ENCODE results near the gene TBC1D17.

TBC1D17 gene

GRCh38 chr19:49840321-49840720 lies 37.2 kb upstream of the TBC1D17 start:
- CTCF ChIA-PET = no interaction called here
- POLR2A ChIA-PET = no interaction called here
- Histone ChIP-seq H3K27me3 (replicated peaks in 2 of 5; ENCODE audit: control insufficient read depth in 4 of 5, insufficient read depth in 5 of 5, low read length in 4 of 5) (no peaks in the 10 kb centered on the region), H3K36me3 (ENCODE audit: control insufficient read depth in 4 of 4, insufficient read depth in 4 of 4, low read length in 3 of 4) (peaks cover 14 to 53% (median 44%) of the 10 kb centered on the region in 4 experiments), H3K9me3 (ENCODE audit: control extremely low read depth in 1 of 5, control insufficient read depth in 4 of 5, insufficient read depth in 2 of 5, low read depth in 1 of 5, low read length in 4 of 5) (no peaks in the 10 kb centered on the region), H3K27ac (ENCODE audit: insufficient read depth in 1 of 2, low read depth in 1 of 2, low read length in 2 of 2, poor library complexity in 1 of 2, severe bottlenecking in 2 of 2) (no peak overlapping the region), H3K4me3 (ENCODE audit: control insufficient read depth in 1 of 7, extremely low read depth in 1 of 7, insufficient read depth in 4 of 7, low read depth in 2 of 7, low read length in 6 of 7) (no peak overlapping the region), H3K4me1 (ENCODE audit: control extremely low read depth in 1 of 4, control insufficient read depth in 4 of 4, insufficient read depth in 4 of 4, low read length in 3 of 4) (no peaks in the 10 kb centered on the region)
- WGBS (ENCODE audit: insufficient coverage) = 97% methylated on average over 11 of the region's 11 CpGs
- DNase-seq = no peak

- no peak overlapping the region for H3K4me3 ChIP-seq (ENCODE audit: control insufficient read depth in 1 of 7, extremely low read depth in 1 of 7, insufficient read depth in 4 of 7, low read depth in 2 of 7, low read length in 6 of 7)
- peaks cover 14 to 48% (median 39%) of the 10 kb centered on the region in 4 experiments for H3K36me3 ChIP-seq (ENCODE audit: control insufficient read depth in 4 of 4, insufficient read depth in 4 of 4, low read length in 3 of 4)
- POLR2A ChIA-PET = interaction anchor here (0.6 kb wide), 1 partner anchor 27 kb away, joined by 3 read pairs; the partner anchor contains the start of gene PNKP
- CTCF ChIA-PET = no interaction called here
- DNase-seq = no peak
- no peaks in the 10 kb centered on the region for H3K4me1 ChIP-seq (ENCODE audit: control extremely low read depth in 1 of 4, control insufficient read depth in 4 of 4, insufficient read depth in 4 of 4, low read length in 3 of 4)
- WGBS (ENCODE audit: insufficient coverage) = 98% methylated on average over 12 of the region's 17 CpGs
- no peaks in the 10 kb centered on the region for H3K9me3 ChIP-seq (ENCODE audit: control extremely low read depth in 1 of 5, control insufficient read depth in 4 of 5, insufficient read depth in 2 of 5, low read depth in 1 of 5, low read length in 4 of 5)
- H3K27ac ChIP-seq (ENCODE audit: insufficient read depth in 1 of 2, low read depth in 1 of 2, low read length in 2 of 2, poor library complexity in 1 of 2, severe bottlenecking in 2 of 2) = no peak overlapping the region
- H3K27me3 ChIP-seq (replicated peaks in 2 of 5; ENCODE audit: control insufficient read depth in 4 of 5, insufficient read depth in 5 of 5, low read length in 4 of 5) = no peaks in the 10 kb centered on the region
Observed at GRCh38 chr19:49840736-49841249, 36.7 kb upstream of the TBC1D17 start.

- Histone ChIP-seq H3K36me3 (ENCODE audit: control insufficient read depth in 4 of 4, insufficient read depth in 4 of 4, low read length in 3 of 4) (peaks cover 7 to 25% (median 21%) of the 10 kb centered on the region in 4 experiments), H3K4me3 (ENCODE audit: control insufficient read depth in 1 of 7, extremely low read depth in 1 of 7, insufficient read depth in 4 of 7, low read depth in 2 of 7, low read length in 6 of 7) (no peak overlapping the region), H3K9me3 (ENCODE audit: control extremely low read depth in 1 of 5, control insufficient read depth in 4 of 5, insufficient read depth in 2 of 5, low read depth in 1 of 5, low read length in 4 of 5) (no peaks in the 10 kb centered on the region), H3K4me1 (ENCODE audit: control extremely low read depth in 1 of 4, control insufficient read depth in 4 of 4, insufficient read depth in 4 of 4, low read length in 3 of 4) (peaks cover 0 to 5% (median 3%) of the 10 kb centered on the region in 4 experiments), H3K27ac (ENCODE audit: insufficient read depth in 1 of 2, low read depth in 1 of 2, low read length in 2 of 2, poor library complexity in 1 of 2, severe bottlenecking in 2 of 2) (no peak overlapping the region), H3K27me3 (replicated peaks in 2 of 5; ENCODE audit: control insufficient read depth in 4 of 5, insufficient read depth in 5 of 5, low read length in 4 of 5) (no peaks in the 10 kb centered on the region)
- 100% methylated on average over 1 of the region's 3 CpGs for WGBS (ENCODE audit: insufficient coverage)
- ChIA-PET POLR2A (interaction anchor here (1.0 kb wide), 1 partner anchor 26 kb away, joined by 4 read pairs; no protein-coding TSS in a partner anchor), CTCF (interaction anchor here (1.2 kb wide), 1 partner anchor 30 kb away, joined by 3 read pairs; the partner anchor contains the start of gene FUZ)
- DNase-seq = no peak
Observed at GRCh38 chr19:49843265-49843664, 34.2 kb upstream of the TBC1D17 start.

- no peaks in the 10 kb centered on the region for H3K27me3 ChIP-seq (replicated peaks in 2 of 5; ENCODE audit: control insufficient read depth in 4 of 5, insufficient read depth in 5 of 5, low read length in 4 of 5)
- ChIA-PET CTCF (interaction anchor here (1.2 to 1.4 kb wide), 3 partner anchors 25 to 34 kb away, joined by 3 to 4 read pairs (median 3); partner anchors contain the start of gene FUZ), POLR2A (no interaction called here)
- WGBS (ENCODE audit: insufficient coverage) = 94% methylated on average over 17 of the region's 18 CpGs
- H3K4me3 ChIP-seq (ENCODE audit: control insufficient read depth in 1 of 7, extremely low read depth in 1 of 7, insufficient read depth in 4 of 7, low read depth in 2 of 7, low read length in 6 of 7) = no peak overlapping the region
- no peak overlapping the region for H3K27ac ChIP-seq (ENCODE audit: insufficient read depth in 1 of 2, low read depth in 1 of 2, low read length in 2 of 2, poor library complexity in 1 of 2, severe bottlenecking in 2 of 2)
- H3K36me3 ChIP-seq (ENCODE audit: control insufficient read depth in 4 of 4, insufficient read depth in 4 of 4, low read length in 3 of 4) = peaks cover 5 to 13% (median 11%) of the 10 kb centered on the region in 4 experiments
- peaks cover 0 to 6% (median 0%) of the 10 kb centered on the region in 5 experiments for H3K9me3 ChIP-seq (ENCODE audit: control extremely low read depth in 1 of 5, control insufficient read depth in 4 of 5, insufficient read depth in 2 of 5, low read depth in 1 of 5, low read length in 4 of 5)
- DNase-seq = no peak
- H3K4me1 ChIP-seq (ENCODE audit: control extremely low read depth in 1 of 4, control insufficient read depth in 4 of 4, insufficient read depth in 4 of 4, low read length in 3 of 4) = peaks cover 3 to 14% (median 11%) of the 10 kb centered on the region in 4 experiments
Observed at GRCh38 chr19:49844138-49845095, 33.1 kb upstream of the TBC1D17 start.

GRCh38 chr19:49845414-49845813 lies 32.1 kb upstream of the TBC1D17 start:
- Histone ChIP-seq H3K27me3 (replicated peaks in 2 of 5; ENCODE audit: control insufficient read depth in 4 of 5, insufficient read depth in 5 of 5, low read length in 4 of 5) (no peaks in the 10 kb centered on the region), H3K4me3 (ENCODE audit: control insufficient read depth in 1 of 7, extremely low read depth in 1 of 7, insufficient read depth in 4 of 7, low read depth in 2 of 7, low read length in 6 of 7) (no peak overlapping the region), H3K27ac (ENCODE audit: insufficient read depth in 1 of 2, low read depth in 1 of 2, low read length in 2 of 2, poor library complexity in 1 of 2, severe bottlenecking in 2 of 2) (no peak overlapping the region), H3K36me3 (ENCODE audit: control insufficient read depth in 4 of 4, insufficient read depth in 4 of 4, low read length in 3 of 4) (peaks cover 0 to 7% (median 7%) of the 10 kb centered on the region in 4 experiments), H3K4me1 (ENCODE audit: control extremely low read depth in 1 of 4, control insufficient read depth in 4 of 4, insufficient read depth in 4 of 4, low read length in 3 of 4) (peaks cover 3 to 21% (median 16%) of the 10 kb centered on the region in 4 experiments), H3K9me3 (ENCODE audit: control extremely low read depth in 1 of 5, control insufficient read depth in 4 of 5, insufficient read depth in 2 of 5, low read depth in 1 of 5, low read length in 4 of 5) (peaks cover 0 to 6% (median 0%) of the 10 kb centered on the region in 5 experiments)
- DNase-seq = no peak
- POLR2A ChIA-PET = no interaction called here
- CTCF ChIA-PET = interaction anchor here (1.4 kb wide), 1 partner anchor 35 kb away, joined by 3 read pairs; no protein-coding TSS in a partner anchor
- 86% methylated on average over 3 of the region's 3 CpGs for WGBS (ENCODE audit: insufficient coverage)

GRCh38 chr19:49846408-49846807 lies 31.1 kb upstream of the TBC1D17 start:
- Histone ChIP-seq H3K4me1 (ENCODE audit: control extremely low read depth in 1 of 4, control insufficient read depth in 4 of 4, insufficient read depth in 4 of 4, low read length in 3 of 4) (peaks cover 3 to 23% (median 18%) of the 10 kb centered on the region in 4 experiments), H3K36me3 (ENCODE audit: control insufficient read depth in 4 of 4, insufficient read depth in 4 of 4, low read length in 3 of 4) (no peaks in the 10 kb centered on the region), H3K27me3 (replicated peaks in 2 of 5; ENCODE audit: control insufficient read depth in 4 of 5, insufficient read depth in 5 of 5, low read length in 4 of 5) (no peaks in the 10 kb centered on the region), H3K27ac (ENCODE audit: insufficient read depth in 1 of 2, low read depth in 1 of 2, low read length in 2 of 2, poor library complexity in 1 of 2, severe bottlenecking in 2 of 2) (no peak overlapping the region), H3K4me3 (ENCODE audit: control insufficient read depth in 1 of 7, extremely low read depth in 1 of 7, insufficient read depth in 4 of 7, low read depth in 2 of 7, low read length in 6 of 7) (no peak overlapping the region), H3K9me3 (ENCODE audit: control extremely low read depth in 1 of 5, control insufficient read depth in 4 of 5, insufficient read depth in 2 of 5, low read depth in 1 of 5, low read length in 4 of 5) (peaks cover 0 to 6% (median 0%) of the 10 kb centered on the region in 5 experiments)
- ChIA-PET CTCF (interaction anchor here (1.1 kb wide), 1 partner anchor 19 kb away, joined by 3 read pairs; no protein-coding TSS in a partner anchor), POLR2A (no interaction called here)
- no peak for DNase-seq
- WGBS (ENCODE audit: insufficient coverage) = 84% methylated on average over 2 of the region's 5 CpGs
